Cardiac fibroblast (primary cell): ENCODE results near the gene TFR2.

Source experiments
- DNase-seq, 2 donors: peaks; one replicate each; pipeline versions ENCODE4 v3.0.0 to v3.0.0-alpha.2; 2010; ENCODE audit warnings: low read depth in 2 of 2
- H3K4me3 ChIP-seq, 2 donors: replicated peaks in 1 of 2; 1 replicate in 1 of 2; 2 replicates in 1 of 2; pipeline ENCODE4 v1.5.1; 2011; ENCODE audit warnings: low read depth in 2 of 2, low read length in 2 of 2, mild to moderate bottlenecking in 2 of 2, moderate library complexity in 1 of 2
- TF ChIP-seq, protein P1 (sequence below): IDR thresholded peaks from one replicate; pipeline ENCODE4 v1.5.1; 2011; ENCODE audit warnings: low read depth, mild to moderate bottlenecking, low read length, inconsistent platforms

TFR2 gene

DNA sequence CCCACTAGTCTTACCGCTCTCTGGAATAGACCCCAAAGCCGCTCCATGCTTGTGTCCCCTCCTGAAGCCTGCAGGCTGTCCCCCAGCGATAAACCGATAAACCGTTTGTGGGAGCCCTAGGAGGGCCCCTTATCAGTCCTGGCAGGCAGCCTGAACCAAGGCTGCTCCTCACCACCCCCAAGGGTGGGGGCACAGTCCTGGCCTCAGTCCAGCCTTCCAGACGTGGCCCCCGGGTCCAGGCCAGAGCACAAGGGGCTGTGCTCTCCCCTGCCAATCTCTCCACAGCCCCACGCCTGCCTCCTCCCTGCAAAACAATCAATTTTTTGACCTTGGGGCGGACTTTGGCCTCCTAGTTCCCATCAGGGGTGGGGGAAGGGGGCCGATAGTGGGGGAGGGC is at the start of gene TFR2:
TFR2 (minus strand) TSS at position 90 of the 397 bp plus-strand sequence; CDS start at position 47, 43 bp downstream.
- no peak within 1 kb of the TSS for H3K4me3 ChIP-seq
- TF ChIP-seq, protein P1, sequence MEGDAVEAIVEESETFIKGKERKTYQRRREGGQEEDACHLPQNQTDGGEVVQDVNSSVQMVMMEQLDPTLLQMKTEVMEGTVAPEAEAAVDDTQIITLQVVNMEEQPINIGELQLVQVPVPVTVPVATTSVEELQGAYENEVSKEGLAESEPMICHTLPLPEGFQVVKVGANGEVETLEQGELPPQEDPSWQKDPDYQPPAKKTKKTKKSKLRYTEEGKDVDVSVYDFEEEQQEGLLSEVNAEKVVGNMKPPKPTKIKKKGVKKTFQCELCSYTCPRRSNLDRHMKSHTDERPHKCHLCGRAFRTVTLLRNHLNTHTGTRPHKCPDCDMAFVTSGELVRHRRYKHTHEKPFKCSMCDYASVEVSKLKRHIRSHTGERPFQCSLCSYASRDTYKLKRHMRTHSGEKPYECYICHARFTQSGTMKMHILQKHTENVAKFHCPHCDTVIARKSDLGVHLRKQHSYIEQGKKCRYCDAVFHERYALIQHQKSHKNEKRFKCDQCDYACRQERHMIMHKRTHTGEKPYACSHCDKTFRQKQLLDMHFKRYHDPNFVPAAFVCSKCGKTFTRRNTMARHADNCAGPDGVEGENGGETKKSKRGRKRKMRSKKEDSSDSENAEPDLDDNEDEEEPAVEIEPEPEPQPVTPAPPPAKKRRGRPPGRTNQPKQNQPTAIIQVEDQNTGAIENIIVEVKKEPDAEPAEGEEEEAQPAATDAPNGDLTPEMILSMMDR: no peak
- DNase-seq: no peak

DNA sequence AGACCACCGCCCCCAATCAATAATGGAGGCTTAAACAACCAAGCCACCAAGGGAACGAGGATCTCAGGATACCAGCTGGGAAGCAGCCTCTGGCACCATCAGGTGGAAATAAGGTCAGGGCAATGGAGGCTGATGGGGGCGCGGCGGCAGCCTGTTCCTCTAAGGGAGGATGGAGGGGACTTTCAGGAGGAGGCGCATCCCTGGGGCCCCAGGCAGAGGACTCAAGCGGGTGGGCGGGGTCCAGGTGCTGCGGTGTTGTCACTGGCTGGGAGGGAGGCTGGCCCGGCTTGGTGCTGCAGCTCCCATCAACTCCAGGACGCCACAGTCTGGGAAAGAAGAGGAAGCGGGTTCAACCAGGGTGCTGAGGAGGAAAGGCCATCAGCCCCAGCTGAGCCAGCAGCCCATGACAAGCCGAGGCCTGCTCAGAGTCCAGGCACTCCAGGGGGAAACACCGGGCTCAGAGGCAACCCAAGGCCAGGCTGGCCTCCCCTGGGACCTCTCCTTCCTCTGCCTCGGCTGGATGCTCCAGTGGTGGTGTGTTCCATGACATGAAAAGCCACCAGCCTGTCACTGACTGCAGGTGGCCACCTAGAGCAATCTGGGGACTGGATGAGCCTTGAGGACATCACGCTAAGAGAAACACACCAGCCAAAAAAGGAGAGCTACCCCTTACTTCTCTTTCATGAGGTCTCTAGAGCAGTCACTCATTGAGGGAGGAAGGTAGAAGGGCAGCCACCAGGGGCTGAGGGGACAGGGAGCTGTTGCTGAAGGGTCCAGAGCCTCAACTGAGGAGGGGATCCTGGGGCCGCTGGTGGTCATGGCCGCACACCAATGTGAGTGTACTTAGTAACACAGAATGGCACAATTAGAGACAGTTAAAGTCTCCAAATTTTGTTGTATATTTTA is 48.1 kb upstream of the TFR2 start:
- DNase-seq: no peak
- H3K4me3 ChIP-seq: no peak overlapping the region
- TF ChIP-seq, protein P1: no peak

DNA sequence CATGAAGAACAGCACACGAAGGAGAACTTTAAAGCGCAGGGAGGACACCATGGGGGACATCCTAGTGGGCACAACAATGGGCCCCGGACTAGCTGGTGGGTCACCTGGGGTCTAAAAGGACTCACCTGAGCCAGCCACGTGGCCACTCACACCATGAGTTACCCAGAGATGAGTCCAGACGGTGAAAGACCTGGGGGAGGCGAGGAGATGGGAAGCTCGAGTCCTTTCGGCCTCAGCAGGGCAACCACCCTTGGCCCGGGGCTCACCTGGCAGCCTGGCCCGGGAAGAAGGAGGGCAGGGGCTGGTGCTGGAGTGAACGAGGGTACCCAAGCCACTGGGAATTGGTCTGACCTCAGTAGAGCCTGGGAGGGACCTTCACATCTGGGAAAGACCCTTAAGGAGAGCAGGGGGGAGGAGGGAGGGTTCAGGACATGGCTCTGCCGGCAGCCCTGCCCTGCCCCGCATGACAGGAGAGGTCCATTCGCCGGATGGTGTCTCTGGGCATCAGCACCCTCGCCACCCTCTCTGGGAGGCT is 47.0 kb upstream of the TFR2 start:
- H3K4me3 ChIP-seq: no peak overlapping the region
- DNase-seq: no peak
- TF ChIP-seq, protein P1: no peak

DNA sequence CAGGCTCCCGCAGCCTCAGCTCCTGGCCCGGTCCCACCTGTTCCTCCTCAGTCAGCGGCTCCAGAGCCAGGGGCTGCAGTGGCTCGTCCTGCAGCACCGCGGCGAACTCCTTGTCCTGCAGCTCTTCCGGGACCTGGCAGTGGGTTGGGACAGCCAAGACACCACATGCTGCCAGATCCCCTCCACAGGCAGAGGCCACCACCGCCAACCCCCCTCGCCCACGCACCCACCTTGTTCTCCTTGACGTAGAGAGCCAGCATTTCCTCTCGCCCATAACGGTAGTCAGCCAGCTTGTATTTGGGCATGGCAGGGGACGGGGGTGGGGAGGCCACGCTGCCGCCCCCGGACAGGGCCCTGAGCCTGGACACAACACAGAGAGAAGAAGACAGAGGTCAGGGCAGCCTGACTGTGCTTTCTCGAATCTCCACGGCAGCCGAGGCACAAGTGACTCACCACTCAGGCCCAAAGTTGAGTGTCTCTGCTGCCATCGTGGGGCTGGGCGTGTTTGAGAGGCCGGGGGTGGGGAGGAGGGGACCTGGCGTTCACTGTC is 46.5 kb upstream of the TFR2 start:
- TF ChIP-seq, protein P1: no peak
- peak in 1 of 2 donors; percentile 30 for DNase-seq
- H3K4me3 ChIP-seq: no peak overlapping the region

GRCh38 chr7:100687261-100687660 is 45.9 kb upstream of the TFR2 start:
- no peak overlapping the region for H3K4me3 ChIP-seq
- TF ChIP-seq, protein P1: no peak
- no peak for DNase-seq

GRCh38 chr7:100686822-100687211 is 45.5 kb upstream of the TFR2 start:
- TF ChIP-seq, protein P1: no peak
- no peak for DNase-seq
- H3K4me3 ChIP-seq: no peak overlapping the region
